HepG2 (cell line): ENCODE results near the gene KCTD5. TPM values are rescaled to one million over a fixed set of nuclear protein-coding genes. Genes with fewer than 3 reads are reported as not detected.

Source experiments
- AKNA ChIP-seq: sonication (generic); formaldehyde crosslinking; IDR thresholded peaks from 2 replicates; pipeline ENCODE4 v1.4.0; 2020; ENCODE audit warnings: missing genetic modification reagents, borderline replicate concordance
- CSRNP2 ChIP-seq: sonication (generic); formaldehyde crosslinking; conservative IDR thresholded peaks from 2 replicates; pipeline ENCODE4 v1.8.0; 2022; ENCODE audit warnings: low read depth, missing genetic modification reagents
- GZF1 ChIP-seq: sonication (generic); formaldehyde crosslinking; IDR thresholded peaks from 2 replicates; pipeline ENCODE4 v1.5.1; 2020; ENCODE audit warnings: mild to moderate bottlenecking, missing genetic modification reagents
- HOMEZ ChIP-seq: IDR thresholded peaks from 2 replicates; pipeline ENCODE4 v1.6.1; 2016; ENCODE audit warnings: low read depth
- HOXA9 ChIP-seq: sonication (generic); formaldehyde crosslinking; IDR thresholded peaks from 2 replicates; pipeline ENCODE4 v1.8.1; 2022; ENCODE audit warnings: missing genetic modification reagents, mild to moderate bottlenecking, moderate library complexity, borderline replicate concordance
- ZBTB34 ChIP-seq: sonication (generic); formaldehyde crosslinking; IDR thresholded peaks from 2 replicates; pipeline ENCODE4 v1.8.0; 2022; ENCODE audit warnings: mild to moderate bottlenecking, missing genetic modification reagents
- ZHX2 ChIP-seq, 2 experiments: sonication (generic) in 1 of 2; formaldehyde crosslinking in 1 of 2; IDR thresholded peaks; 2 replicates each; pipeline versions ENCODE4 v1.6.1 to v1.9.0; 2014 to 2022; ENCODE audit warnings: antibody characterized with exemption in 1 of 2, borderline replicate concordance in 1 of 2, inconsistent platforms in 1 of 2, low read depth in 1 of 2, missing genetic modification reagents in 1 of 2
- ZNF597 ChIP-seq: sonication (generic); formaldehyde crosslinking; IDR thresholded peaks from 2 replicates; pipeline ENCODE4 v1.5.0; 2020; ENCODE audit warnings: missing genetic modification reagents
- ZNF7 ChIP-seq: IDR thresholded peaks from 2 replicates; pipeline ENCODE4 v1.6.1; 2016; ENCODE audit warnings: missing biosample characterization, missing genetic modification reagents
- polyA plus RNA-seq, 8 experiments: library from polyadenylated mRNA; depleted of rRNA in 3 of 8; stranded (reverse) in 7 of 8; unstranded in 1 of 8; fragments of >200 nt; fragmentation: Illumina TruSeq in 4 of 8; extraction: Trizol in 4 of 8; gene quantifications; 2 replicates each; pipeline versions ENCODE4 v1.2.1 to v1.2.3, GENCODE V29; 2011 to 2016; ENCODE audit warnings: low read depth in 4 of 8, missing spikeins in 1 of 8, mixed read lengths in 1 of 8; ENCODE audit not compliant: insufficient read depth in 1 of 8
- total RNA-seq, 5 experiments: library from RNA; depleted of rRNA; stranded (reverse); fragments of >200 nt; fragmentation: Illumina TruSeq; extraction: Trizol; gene quantifications; 2 replicates each; pipeline ENCODE4 v1.2.3, GENCODE V29; 2016; ENCODE audit warnings: low read depth in 1 of 5

The KCTD5 gene
- total and polyA plus RNA-seq, 2 of the 13 experiments (the other 11 are each of a cell fraction or from before 2014, with no cell fraction given), result 25.4 to 29.8 TPM

GRCh38 chr16:2720719-2721633 is 38.7 kb downstream of the KCTD5 start (continued):
- TF ChIP-seq HOMEZ (no peak), ZNF597 (CRISPR knock-in tag) (no peak), HOXA9 (CRISPR knock-in tag) (no peak), CSRNP2 (CRISPR knock-in tag) (no peak), GZF1 (CRISPR knock-in tag) (no peak), AKNA (CRISPR knock-in tag) (no peak), ZHX2 (IDR thresholded peaks at IDR 0.05; ENCODE audit: low read depth) (peak; percentile 91), ZHX2 (CRISPR knock-in tag; IDR thresholded peaks at IDR 0.05; ENCODE audit: borderline replicate concordance) (no peak), ZBTB34 (no peak), ZNF7 (no peak)
